GM10847 (cell line): ENCODE measurements around the gene GRAP.

Source experiments
- POLR2A ChIP-seq: IDR thresholded peaks from 2 replicates; pipeline ENCODE4 v1.6.1; 2011; ENCODE audit not compliant: insufficient read length; ENCODE audit errors: extremely low read depth

Gene GRAP

GRCh38 chr17:19016297-19016696, 30.5 kb downstream of the GRAP start:
- no peak for TF ChIP-seq POLR2A

GRCh38 chr17:19015428-19015827, 31.3 kb downstream of the GRAP start:
- TF ChIP-seq POLR2A: no peak

DNA sequence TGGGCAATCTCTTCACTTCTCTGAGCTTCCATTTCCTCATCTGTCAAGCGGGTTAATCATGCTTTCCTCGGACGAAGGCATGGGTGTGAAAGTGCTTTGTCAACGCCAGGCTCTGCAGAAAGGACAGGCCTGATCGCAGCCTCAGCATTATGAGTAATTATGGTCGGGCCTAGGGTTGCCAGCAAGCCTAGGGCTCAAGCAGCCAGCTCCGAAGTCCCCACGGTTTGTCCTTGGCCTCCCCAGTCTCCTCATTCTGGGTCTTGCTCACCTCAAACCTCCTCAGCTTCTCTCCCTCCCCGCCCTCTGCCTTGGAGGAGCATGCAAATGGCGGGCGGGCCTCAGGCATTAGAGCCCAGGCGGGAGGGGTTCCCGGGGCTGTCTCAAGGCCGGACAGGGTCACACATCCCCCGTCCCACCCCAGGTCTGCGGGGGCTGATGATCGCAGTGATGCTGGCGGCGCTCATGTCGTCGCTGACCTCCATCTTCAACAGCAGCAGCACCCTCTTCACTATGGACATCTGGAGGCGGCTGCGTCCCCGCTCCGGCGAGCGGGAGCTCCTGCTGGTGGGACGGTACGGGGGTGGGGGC, 32.0 kb downstream of the GRAP start:
- no peak for TF ChIP-seq POLR2A

GRCh38 chr17:19013806-19014627, 32.7 kb downstream of the GRAP start:
- no peak for TF ChIP-seq POLR2A

- TF ChIP-seq POLR2A: no peak
Measured at GRCh38 chr17:19013226-19013625, 33.5 kb downstream of the GRAP start.

- no peak for TF ChIP-seq POLR2A
Measured at GRCh38 chr17:19012171-19013080, 34.3 kb downstream of the GRAP start.

GRCh38 chr17:19011581-19011980, 35.2 kb downstream of the GRAP start:
- TF ChIP-seq POLR2A: no peak

DNA sequence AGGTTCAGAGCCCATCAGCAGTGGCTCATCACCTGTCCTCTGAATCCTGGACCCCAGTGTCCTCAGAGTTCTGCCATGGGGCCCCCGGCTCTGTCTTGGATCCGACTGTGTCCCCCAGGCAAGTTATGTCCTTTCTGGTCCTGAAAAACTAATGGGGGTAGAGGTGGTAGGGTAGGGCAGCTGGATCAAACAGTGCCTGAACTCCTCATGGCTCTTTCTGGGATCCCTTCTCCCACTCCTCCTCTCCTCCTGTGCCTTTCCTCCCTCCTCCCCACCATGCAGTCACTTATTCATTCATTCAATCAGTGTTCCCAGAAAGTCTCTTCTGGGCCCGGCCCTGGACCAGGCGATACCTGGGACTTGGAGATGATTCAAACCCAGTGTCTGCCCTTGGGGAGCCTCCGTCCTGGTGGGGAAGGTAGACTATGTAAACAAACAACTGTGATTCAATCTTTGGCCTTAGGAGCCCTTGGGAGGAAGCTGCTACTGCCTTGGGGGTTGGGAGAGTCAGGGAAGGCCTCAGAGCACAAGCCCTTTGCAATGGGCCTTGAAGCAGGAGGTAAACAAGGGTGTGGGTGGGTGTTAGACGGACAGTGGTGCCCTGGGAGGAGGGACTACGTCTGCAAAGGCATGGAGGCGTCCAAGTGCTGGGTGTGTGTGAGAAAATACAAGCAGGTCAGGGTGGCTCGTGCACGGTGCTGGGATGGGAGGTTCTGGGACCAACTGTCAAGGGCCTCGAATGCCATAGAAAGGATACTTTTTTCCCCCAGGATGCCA, 35.8 kb downstream of the GRAP start:
- no peak for TF ChIP-seq POLR2A

- TF ChIP-seq POLR2A: no peak
Measured at GRCh38 chr17:19009970-19010369, 36.8 kb downstream of the GRAP start.

- no peak for TF ChIP-seq POLR2A
Measured at GRCh38 chr17:19006698-19007097, 40.1 kb downstream of the GRAP start.

DNA sequence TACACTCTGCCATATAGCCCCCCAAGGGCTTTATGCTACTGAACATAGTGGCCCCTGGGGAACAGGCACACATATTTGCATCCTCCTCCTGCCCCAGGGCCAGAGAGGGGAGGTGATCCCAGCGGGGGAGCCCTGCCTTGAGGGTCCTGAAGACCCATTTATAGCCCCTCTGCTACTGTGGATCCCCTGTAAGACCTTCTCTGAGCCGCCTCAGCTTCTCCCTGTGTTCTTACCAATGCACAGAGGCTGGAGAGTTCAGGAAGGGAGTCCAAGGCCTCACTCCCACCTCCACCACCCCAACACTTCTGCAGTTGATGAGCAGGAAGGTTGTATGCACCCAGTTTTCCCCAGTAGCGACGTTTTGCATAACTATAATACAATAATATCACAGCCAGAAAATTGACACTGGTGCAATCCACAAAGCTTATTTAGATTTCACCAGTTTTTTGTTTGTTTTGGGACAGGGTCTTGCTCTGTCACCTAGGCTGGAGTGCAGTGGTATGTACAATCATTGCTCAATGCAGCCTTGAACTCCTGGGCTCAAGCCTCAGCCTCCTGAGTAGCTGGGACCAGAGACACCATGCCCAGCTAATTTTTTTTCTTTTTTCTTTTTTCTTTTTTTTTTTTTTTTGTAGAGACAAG, 40.8 kb downstream of the GRAP start:
- TF ChIP-seq POLR2A: no peak

GRCh38 chr17:19005137-19005773, 41.5 kb downstream of the GRAP start:
- no peak for TF ChIP-seq POLR2A

DNA sequence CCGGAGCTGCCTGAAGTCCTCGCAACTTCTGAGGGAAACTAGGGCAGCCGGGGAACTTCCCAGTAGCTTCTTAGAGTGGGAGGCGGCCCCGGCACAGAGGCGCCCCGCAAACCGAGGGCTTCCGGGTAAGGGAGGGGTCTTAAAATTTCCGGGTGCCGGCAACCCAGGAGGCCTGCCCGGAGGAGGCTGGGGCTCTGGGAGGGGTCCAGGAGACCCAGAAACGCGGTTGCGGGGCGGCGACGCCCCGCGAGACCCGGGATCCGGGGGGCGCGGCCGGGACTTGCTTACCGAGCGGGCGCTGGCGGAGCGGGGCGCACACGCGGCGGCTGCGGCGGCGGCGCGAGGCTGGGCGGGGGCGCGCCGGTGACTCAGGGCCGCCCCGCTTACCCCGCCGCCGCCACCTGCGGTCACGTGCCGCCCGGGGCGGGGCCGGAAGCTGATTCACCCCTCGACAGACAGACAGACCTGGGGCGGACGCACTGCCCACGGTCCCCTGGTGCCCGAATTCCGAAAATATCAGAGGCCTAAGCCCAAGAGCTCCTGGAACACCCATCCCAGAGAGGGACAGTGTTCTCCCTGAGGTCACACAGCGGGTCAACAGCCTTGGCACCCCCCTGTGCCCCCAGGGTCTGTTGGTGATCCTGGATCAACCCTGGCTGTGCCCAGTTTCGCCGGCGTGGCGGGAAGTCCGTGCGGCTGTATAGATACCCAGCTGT, 42.2 kb downstream of the GRAP start, which contains the start of gene FAM83G:
TSS of gene FAM83G (minus strand) at position 344 of the 716 bp plus-strand sequence. CDS start 723 bp downstream, outside the sequence.
- no peak for TF ChIP-seq POLR2A
